ENCODE data around the gene ASB5.

- TF ChIP-seq CTCF (conservative IDR thresholded peaks at IDR 0.05; ENCODE audit: low read length) (no peak), EZH2phosphoT487 (IDR thresholded peaks at IDR 0.05; ENCODE audit: borderline replicate concordance) (no peak)
These were observed 61.2 kb downstream of the ASB5 start for GRCh38 chr4:176207839-176208238.
